TTC549 (cell line): ENCODE measurements around the gene DCAF8L2.
A peak's percentile ranks its signal among the peaks of the same experiment; 100 is the strongest.
"Not testable (repeated sequence)": the region's sequence is repeated elsewhere in the genome, so short reads cannot be mapped to it uniquely, and the experiment has no call there.

Source experiments
- FAIRE-seq: peaks from 2 replicates; lab custom pipeline; 2012; peaks lifted over from hg19 to GRCh38; lab: Jason Lieb, UNC

Gene DCAF8L2

GRCh38 chrX:27590044-27590443 is at the start of gene DCAF8L2:
Gene DCAF8L2, plus strand, starts transcription at chrX:27590344. Its CDS starts 156,552 bp downstream, at chrX:27746896.
- no peak for FAIRE-seq

GRCh38 chrX:27541161-27541560 is 49.0 kb upstream of the DCAF8L2 start:
- not testable (repeated sequence) for FAIRE-seq

GRCh38 chrX:27548624-27549023 is 41.5 kb upstream of the DCAF8L2 start:
- FAIRE-seq: no peak

GRCh38 chrX:27549688-27550087 is 40.5 kb upstream of the DCAF8L2 start:
- FAIRE-seq: no peak

- no peak for FAIRE-seq
Observed at GRCh38 chrX:27555514-27555913, 34.6 kb upstream of the DCAF8L2 start.

GRCh38 chrX:27565992-27566391 is 24.2 kb upstream of the DCAF8L2 start:
- FAIRE-seq: no peak

- no peak for FAIRE-seq
Observed at GRCh38 chrX:27571164-27571563, 19.0 kb upstream of the DCAF8L2 start.

- FAIRE-seq: no peak
Observed at GRCh38 chrX:27575565-27575964, 14.6 kb upstream of the DCAF8L2 start.

GRCh38 chrX:27583976-27584375 is 6.2 kb upstream of the DCAF8L2 start:
- no peak for FAIRE-seq

GRCh38 chrX:27591938-27592337 is 1.8 kb downstream of the DCAF8L2 start:
- FAIRE-seq: no peak

GRCh38 chrX:27597508-27597907 is 7.4 kb downstream of the DCAF8L2 start:
- peak; percentile 78 for FAIRE-seq

GRCh38 chrX:27598312-27598711 is 8.2 kb downstream of the DCAF8L2 start:
- no peak for FAIRE-seq

GRCh38 chrX:27599928-27600327 is 9.8 kb downstream of the DCAF8L2 start:
- FAIRE-seq: no peak

GRCh38 chrX:27600686-27601085 is 10.5 kb downstream of the DCAF8L2 start:
- FAIRE-seq: no peak

- no peak for FAIRE-seq
Observed at GRCh38 chrX:27608671-27609070, 18.5 kb downstream of the DCAF8L2 start.

- FAIRE-seq: no peak
Observed at GRCh38 chrX:27619459-27619858, 29.3 kb downstream of the DCAF8L2 start.

GRCh38 chrX:27619975-27620374 is 29.8 kb downstream of the DCAF8L2 start:
- FAIRE-seq: peak; percentile 73

- no peak for FAIRE-seq
Observed at GRCh38 chrX:27622883-27623282, 32.7 kb downstream of the DCAF8L2 start.

GRCh38 chrX:27626066-27626465 is 35.9 kb downstream of the DCAF8L2 start:
- no peak for FAIRE-seq

- FAIRE-seq: no peak
Observed at GRCh38 chrX:27633328-27633727, 43.2 kb downstream of the DCAF8L2 start.

GRCh38 chrX:27656581-27656980 is 66.4 kb downstream of the DCAF8L2 start:
- no peak for FAIRE-seq

- FAIRE-seq: no peak
Observed at GRCh38 chrX:27660878-27661277, 70.7 kb downstream of the DCAF8L2 start.

- no peak for FAIRE-seq
Observed at GRCh38 chrX:27671234-27671633, 81.1 kb downstream of the DCAF8L2 start.

GRCh38 chrX:27674491-27674890 is 84.3 kb downstream of the DCAF8L2 start:
- no peak for FAIRE-seq

GRCh38 chrX:27675493-27675892 is 85.3 kb downstream of the DCAF8L2 start:
- FAIRE-seq: no peak
